ENCODE measurements around the gene KLF3. TPM values are rescaled to one million over a fixed set of nuclear protein-coding genes. Genes with fewer than 3 reads are reported as not detected.

KLF3 gene
- total and polyA plus RNA-seq, 2 experiments from 2014 or later: 15.0 to 16.5 TPM

DNA sequence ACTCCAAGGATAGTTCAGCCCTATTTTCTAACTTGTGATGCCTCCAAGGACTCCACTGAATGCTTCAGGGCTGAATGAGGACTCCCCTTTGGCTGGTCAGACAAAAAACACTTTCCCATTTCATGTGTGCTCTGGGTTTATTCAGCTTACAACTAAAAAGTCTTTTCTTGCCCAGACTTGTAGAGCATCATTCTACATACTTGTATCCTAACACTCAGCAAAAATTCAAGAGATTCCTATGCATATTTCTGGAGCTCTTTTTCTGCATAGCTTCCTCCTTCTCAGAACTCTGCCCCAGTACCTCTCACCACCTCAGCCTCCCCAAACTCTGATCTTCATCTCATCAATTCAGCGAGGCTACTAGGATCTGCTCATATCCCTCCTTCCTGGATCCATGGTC lies 22.2 kb upstream of the KLF3 start:
- no peak for DNase-seq (ENCODE audit: low spot score)
- Histone ChIP-seq H3K27ac (ENCODE audit: low read depth) (no peak overlapping the region), H3K79me2 (replicated peaks; ENCODE audit: insufficient read depth) (no peaks in the 10 kb centered on the region), H3K4me1 (ENCODE audit: insufficient read depth) (no peaks in the 10 kb centered on the region), H3F3A (replicated peaks; ENCODE audit: low read depth) (no peaks in the 10 kb centered on the region), H3K4me3 (no peak overlapping the region), H3K4me2 (no peak overlapping the region), H4K20me1 (replicated peaks; ENCODE audit: insufficient read depth) (no peaks in the 10 kb centered on the region), H3K9me2 (ENCODE audit: insufficient read depth) (no peaks in the 10 kb centered on the region), H2AFZ (no peak overlapping the region), H3K36me3 (ENCODE audit: insufficient read depth) (no peaks in the 10 kb centered on the region), H3K27me3 (ENCODE audit: insufficient read depth) (no peaks in the 10 kb centered on the region)
- no peak for ATAC-seq
- TF ChIP-seq EZH2phosphoT487 (IDR thresholded peaks at IDR 0.05; ENCODE audit: unreplicated experiment) (no peak), NANOG (IDR thresholded peaks at IDR 0.05; ENCODE audit: borderline replicate concordance) (no peak), EZH2 (IDR thresholded peaks at IDR 0.05; ENCODE audit: low read depth, unreplicated experiment) (no peak), POLR2AphosphoS5 (IDR thresholded peaks at IDR 0.05; ENCODE audit: low read depth) (no peak), ZNF114 (CRISPR knock-in tag; IDR thresholded peaks at IDR 0.05) (no peak), CREB1 (CRISPR knock-in tag; IDR thresholded peaks at IDR 0.05; ENCODE audit: low read depth) (no peak), ZNF462 (CRISPR knock-in tag; IDR thresholded peaks at IDR 0.05) (no peak), JUNB (IDR thresholded peaks at IDR 0.05; ENCODE audit: unreplicated experiment) (no peak), REST (IDR thresholded peaks at IDR 0.05; ENCODE audit: unreplicated experiment) (no peak), STAT1 (IDR thresholded peaks at IDR 0.05; ENCODE audit: unreplicated experiment) (no peak), ZNF331 (CRISPR knock-in tag; IDR thresholded peaks at IDR 0.05; ENCODE audit: low read depth) (no peak), CTCF (conservative IDR thresholded peaks at IDR 0.05; ENCODE audit: low read depth in 2 of 2) (no peak)
- TF ChIP-seq, protein P1, sequence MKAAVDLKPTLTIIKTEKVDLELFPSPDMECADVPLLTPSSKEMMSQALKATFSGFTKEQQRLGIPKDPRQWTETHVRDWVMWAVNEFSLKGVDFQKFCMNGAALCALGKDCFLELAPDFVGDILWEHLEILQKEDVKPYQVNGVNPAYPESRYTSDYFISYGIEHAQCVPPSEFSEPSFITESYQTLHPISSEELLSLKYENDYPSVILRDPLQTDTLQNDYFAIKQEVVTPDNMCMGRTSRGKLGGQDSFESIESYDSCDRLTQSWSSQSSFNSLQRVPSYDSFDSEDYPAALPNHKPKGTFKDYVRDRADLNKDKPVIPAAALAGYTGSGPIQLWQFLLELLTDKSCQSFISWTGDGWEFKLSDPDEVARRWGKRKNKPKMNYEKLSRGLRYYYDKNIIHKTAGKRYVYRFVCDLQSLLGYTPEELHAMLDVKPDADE (IDR thresholded peaks at IDR 0.05): no peak
- H3K4me1 Mint-ChIP-seq: no peaks in the 10 kb centered on the region
- no peaks in the 10 kb centered on the region; the same call in 2 of the 3 replicates for H3K9me3 Mint-ChIP-seq
- peaks cover 2% of the 10 kb centered on the region for H3K27me3 Mint-ChIP-seq (ENCODE audit: insufficient read depth, low read depth, poor library complexity)
- no peak overlapping the region for H3K4me3 Mint-ChIP-seq
- no peaks in the 10 kb centered on the region for H3K36me3 Mint-ChIP-seq (ENCODE audit: low read depth)
- H3K27ac Mint-ChIP-seq: no peak overlapping the region
